HFFc6 (cell line): ENCODE measurements around the gene PTPA. TPM values are rescaled to one million over a fixed set of nuclear protein-coding genes. Genes with fewer than 3 reads are reported as not detected.

Experiments
- DNase-seq: peaks from one replicate; pipeline ENCODE4 v3.0.0-alpha.2; 2018
- H3K27ac Mint-ChIP-seq: 2 replicates; pipeline ENCODE4 v1.8.0; 2020; ENCODE audit warnings: mild to moderate bottlenecking, mixed read lengths
- H3K27me3 Mint-ChIP-seq: 2 replicates; pipeline ENCODE4 v1.8.0; 2021; ENCODE audit warnings: mild to moderate bottlenecking, moderate library complexity, mixed read lengths; ENCODE audit not compliant: insufficient read depth
- H3K36me3 Mint-ChIP-seq: 2 replicates; pipeline ENCODE4 v1.8.0; 2021; ENCODE audit warnings: low read depth, mixed read lengths
- H3K4me1 Mint-ChIP-seq: 2 replicates; pipeline ENCODE4 v1.8.0; 2020; ENCODE audit warnings: low read depth, mixed read lengths
- H3K4me3 Mint-ChIP-seq: 2 replicates; pipeline ENCODE4 v1.8.0; 2020; ENCODE audit warnings: mild to moderate bottlenecking, moderate library complexity, mixed read lengths
- H3K9me3 Mint-ChIP-seq: 2 replicates; pipeline ENCODE4 v1.8.0; 2020; ENCODE audit warnings: mild to moderate bottlenecking, mixed read lengths
- total RNA-seq, 6 experiments: library from RNA; stranded (reverse); fragmentation: NEBNext Ultra II Directional; extraction: Animal tissue kit (Norgen Biotek cat#: 25700); gene quantifications; 2 replicates in 1 of 6; 3 replicates in 5 of 6; pipeline ENCODE4 v1.2.3, GENCODE V29; 2021
- TF ChIP-seq, protein P1 (sequence below): fragments of 200-600 bp; sonication (generic); IDR thresholded peaks from 2 replicates; pipeline ENCODE4 v1.5.0; 2021; ENCODE audit warnings: antibody characterized with exemption, mild to moderate bottlenecking

Gene PTPA
- total RNA-seq, 6 experiments from 2014 or later, result 153 to 170 (median 162) TPM

- H3K27ac Mint-ChIP-seq, result peak overlapping the region; percentile 97
- peaks cover 6% of the 10 kb centered on the region; the same call in 1 of the 2 replicates for H3K36me3 Mint-ChIP-seq
- TF ChIP-seq, protein P1, sequence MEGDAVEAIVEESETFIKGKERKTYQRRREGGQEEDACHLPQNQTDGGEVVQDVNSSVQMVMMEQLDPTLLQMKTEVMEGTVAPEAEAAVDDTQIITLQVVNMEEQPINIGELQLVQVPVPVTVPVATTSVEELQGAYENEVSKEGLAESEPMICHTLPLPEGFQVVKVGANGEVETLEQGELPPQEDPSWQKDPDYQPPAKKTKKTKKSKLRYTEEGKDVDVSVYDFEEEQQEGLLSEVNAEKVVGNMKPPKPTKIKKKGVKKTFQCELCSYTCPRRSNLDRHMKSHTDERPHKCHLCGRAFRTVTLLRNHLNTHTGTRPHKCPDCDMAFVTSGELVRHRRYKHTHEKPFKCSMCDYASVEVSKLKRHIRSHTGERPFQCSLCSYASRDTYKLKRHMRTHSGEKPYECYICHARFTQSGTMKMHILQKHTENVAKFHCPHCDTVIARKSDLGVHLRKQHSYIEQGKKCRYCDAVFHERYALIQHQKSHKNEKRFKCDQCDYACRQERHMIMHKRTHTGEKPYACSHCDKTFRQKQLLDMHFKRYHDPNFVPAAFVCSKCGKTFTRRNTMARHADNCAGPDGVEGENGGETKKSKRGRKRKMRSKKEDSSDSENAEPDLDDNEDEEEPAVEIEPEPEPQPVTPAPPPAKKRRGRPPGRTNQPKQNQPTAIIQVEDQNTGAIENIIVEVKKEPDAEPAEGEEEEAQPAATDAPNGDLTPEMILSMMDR, result 0 out of 2 replicates have a peak, but pooled peaks have one; percentile 0
- H3K4me3 Mint-ChIP-seq, result peak overlapping the region; percentile 87
- peaks cover 2% of the 10 kb centered on the region; the same call in 1 of the 2 replicates for H3K27me3 Mint-ChIP-seq
- H3K9me3 Mint-ChIP-seq, result no peaks in the 10 kb centered on the region
- peaks cover 87% of the 10 kb centered on the region for H3K4me1 Mint-ChIP-seq
- peak; percentile 75 for DNase-seq
These were observed 30.1 kb downstream of the PTPA start for GRCh38 chr9:129141066-129142041.

GRCh38 chr9:129142138-129142935 is 31.1 kb downstream of the PTPA start:
- TF ChIP-seq, protein P1, result no peak
- Mint-ChIP-seq H3K27ac (peak overlapping the region; percentile 97), H3K27me3 (peaks cover 2% of the 10 kb centered on the region; the same call in 1 of the 2 replicates), H3K9me3 (no peaks in the 10 kb centered on the region), H3K36me3 (peaks cover 6% of the 10 kb centered on the region; the same call in 1 of the 2 replicates), H3K4me3 (peak overlapping the region; percentile 87), H3K4me1 (peaks cover 95% of the 10 kb centered on the region)
- DNase-seq, result no peak

DNA sequence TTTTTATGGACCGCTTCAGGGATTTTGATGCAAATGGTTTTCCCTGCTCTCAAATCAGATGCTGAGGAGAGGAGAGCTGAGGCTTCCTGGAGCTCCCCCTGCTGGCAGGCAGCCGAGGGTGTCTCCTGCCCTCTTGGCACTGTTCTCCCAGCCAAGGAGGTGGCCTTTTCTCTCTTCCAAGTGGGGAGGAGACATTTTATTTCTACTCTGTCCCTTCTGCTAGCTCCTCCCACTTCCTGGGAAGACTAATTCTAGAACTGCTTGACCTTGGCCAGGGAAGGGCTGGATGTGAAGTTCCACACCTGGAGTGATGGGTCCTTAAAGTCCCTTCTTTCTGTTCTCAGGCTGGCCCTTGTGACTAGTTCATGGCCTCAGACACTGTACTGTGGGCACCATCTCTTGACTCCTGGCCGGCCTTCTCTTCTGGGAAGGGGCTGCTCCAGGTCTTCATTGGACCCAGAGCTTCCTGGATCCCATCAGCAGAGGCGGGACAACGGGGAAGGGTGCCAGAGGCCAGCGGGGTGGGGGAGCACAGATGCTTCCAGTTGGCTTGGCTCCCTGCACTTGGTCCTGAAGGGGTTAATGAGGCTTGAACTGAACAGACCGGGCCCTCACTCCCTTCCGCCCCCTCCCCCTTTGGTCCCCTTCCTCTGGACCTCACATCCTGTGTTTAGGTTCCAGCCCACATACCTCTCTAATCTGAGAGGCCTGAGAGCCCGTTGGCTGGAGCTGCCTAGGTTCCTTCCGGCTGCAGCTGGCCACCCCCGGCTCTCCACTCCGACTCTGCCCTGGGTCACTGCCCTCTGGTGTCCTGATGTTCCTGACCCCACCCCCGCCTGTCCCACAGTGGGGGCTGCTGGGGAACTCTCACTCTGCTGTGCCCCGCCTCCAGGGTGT is 32.1 kb downstream of the PTPA start:
- Mint-ChIP-seq H3K27me3 (peaks cover 2% of the 10 kb centered on the region; the same call in 1 of the 2 replicates), H3K27ac (peak overlapping the region; percentile 97), H3K4me1 (peaks cover 87% of the 10 kb centered on the region), H3K4me3 (peak overlapping the region; percentile 76), H3K36me3 (peaks cover 6% of the 10 kb centered on the region; the same call in 1 of the 2 replicates), H3K9me3 (no peaks in the 10 kb centered on the region)
- peak; percentile 90 for DNase-seq
- TF ChIP-seq, protein P1, result peak; percentile 96

DNA sequence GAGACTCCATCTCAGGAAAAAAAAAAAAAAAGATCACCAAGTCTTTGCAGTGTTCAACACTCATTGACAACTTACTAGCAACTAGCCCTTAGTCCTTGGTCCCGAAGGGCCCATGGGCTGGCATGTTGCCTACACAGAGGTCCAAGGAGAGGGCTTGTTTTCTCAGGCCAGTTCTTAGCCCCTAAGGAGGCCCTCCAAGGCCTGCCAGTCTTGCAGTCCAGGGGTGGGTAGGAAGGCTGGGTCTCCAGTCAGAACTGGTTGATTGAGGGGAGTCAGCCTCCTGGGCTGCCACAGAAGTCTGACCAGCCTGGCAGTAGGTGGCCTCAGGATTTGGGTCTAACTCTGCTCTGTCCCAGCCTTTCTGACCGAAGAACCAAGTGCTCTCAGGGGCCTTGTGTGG is 34.1 kb downstream of the PTPA start:
- H3K4me1 Mint-ChIP-seq, result peaks cover 66% of the 10 kb centered on the region
- TF ChIP-seq, protein P1, result no peak

More for the DNA sequence above, 34.1 kb downstream of the PTPA start:
- Mint-ChIP-seq H3K4me3 (no peak overlapping the region), H3K9me3 (no peaks in the 10 kb centered on the region), H3K36me3 (peaks cover 6% of the 10 kb centered on the region; the same call in 1 of the 2 replicates), H3K27ac (peak overlapping the region; percentile 97), H3K27me3 (peaks cover 2% of the 10 kb centered on the region; the same call in 1 of the 2 replicates)
- no peak for DNase-seq
